HG02885 (cell line): Measurements from ENCODE around the gene OR4E2.
"Not testable (repeated sequence)": the region's sequence is repeated elsewhere in the genome, so short reads cannot be mapped to it uniquely, and the experiment has no call there.

Source experiments
- ATAC-seq: cut with Tn5 transposase; IDR thresholded peaks from one replicate; pipeline ENCODE4 v1.9.1; 2021; ENCODE audit warnings: mild to moderate bottlenecking; ENCODE audit not compliant: unreplicated experiment, poor library complexity

The OR4E2 gene, protein sequence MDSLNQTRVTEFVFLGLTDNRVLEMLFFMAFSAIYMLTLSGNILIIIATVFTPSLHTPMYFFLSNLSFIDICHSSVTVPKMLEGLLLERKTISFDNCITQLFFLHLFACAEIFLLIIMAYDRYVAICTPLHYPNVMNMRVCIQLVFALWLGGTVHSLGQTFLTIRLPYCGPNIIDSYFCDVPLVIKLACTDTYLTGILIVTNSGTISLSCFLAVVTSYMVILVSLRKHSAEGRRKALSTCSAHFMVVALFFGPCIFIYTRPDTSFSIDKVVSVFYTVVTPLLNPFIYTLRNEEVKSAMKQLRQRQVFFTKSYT

GRCh38 chr14:21653331-21653885 lies at the start of gene OR4E2:
Gene OR4E2 (plus strand): TSS chr14:21653835. CDS start chr14:21665083, 11,248 bp downstream.
- ATAC-seq = no peak

- ATAC-seq = no peak
Observed at GRCh38 chr14:21612324-21612723, 41.3 kb upstream of the OR4E2 start.

GRCh38 chr14:21614240-21614639 lies 39.4 kb upstream of the OR4E2 start:
- ATAC-seq = no peak

DNA sequence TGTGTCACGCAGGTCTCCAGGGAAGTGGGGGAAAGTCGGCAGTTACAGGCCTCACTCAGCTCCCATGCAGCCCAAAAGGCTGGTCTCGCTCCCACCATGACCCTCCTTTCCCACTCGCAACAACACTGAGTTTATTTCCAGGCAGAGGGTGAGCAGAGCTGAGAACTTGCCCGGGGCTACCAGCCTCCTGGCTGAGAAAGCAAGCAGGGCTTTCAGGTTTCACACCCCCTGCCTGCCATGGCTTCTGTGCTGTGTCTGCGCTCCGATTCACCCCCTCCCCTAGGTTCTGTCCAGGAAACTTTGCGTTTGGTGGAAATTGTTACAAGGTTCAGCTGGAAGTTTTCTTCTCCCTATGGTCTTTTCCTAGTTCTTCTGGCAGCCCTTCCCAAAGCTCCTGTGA lies 36.0 kb upstream of the OR4E2 start:
- no peak for ATAC-seq

- ATAC-seq = no peak
Observed at GRCh38 chr14:21626491-21627230, 27.0 kb upstream of the OR4E2 start.

DNA sequence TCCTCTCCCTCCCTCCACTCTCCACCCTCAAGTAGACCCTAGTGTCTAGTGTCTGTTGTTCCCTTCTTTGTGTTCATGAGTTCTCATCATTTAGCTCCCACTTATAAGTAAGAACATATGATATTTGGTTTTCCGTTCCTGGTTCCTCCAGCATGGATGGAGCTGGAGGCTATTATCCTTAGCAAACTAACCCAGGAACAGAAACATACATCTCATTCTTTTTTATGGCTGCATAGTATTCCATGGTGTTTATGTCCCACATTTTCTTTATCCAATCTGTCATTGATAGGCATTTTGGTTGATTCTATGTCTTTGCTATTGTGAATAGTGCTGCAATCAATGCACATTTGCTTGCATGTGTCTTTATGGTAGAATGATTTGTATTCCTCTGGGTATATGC lies 23.1 kb upstream of the OR4E2 start:
- ATAC-seq = not testable (repeated sequence)

DNA sequence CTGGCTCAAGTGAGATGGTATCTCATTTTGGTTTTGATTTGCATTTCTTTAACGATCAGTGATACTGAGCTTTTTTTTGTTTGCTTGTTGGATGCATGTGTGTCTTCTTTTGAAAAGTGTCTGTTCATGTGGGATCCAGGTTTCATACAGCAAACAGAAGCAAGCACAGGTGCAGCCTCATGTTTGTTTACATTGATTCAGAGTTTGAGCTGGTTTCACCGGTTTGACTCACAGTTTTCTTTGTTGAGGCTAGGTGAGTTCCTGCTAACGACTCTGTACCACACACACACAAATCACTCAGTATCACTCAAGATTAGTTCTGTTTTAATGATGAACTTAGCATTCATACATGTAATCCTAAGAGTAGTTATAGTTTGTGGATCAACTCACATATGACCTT lies 22.6 kb upstream of the OR4E2 start:
- no peak for ATAC-seq

GRCh38 chr14:21634840-21635239 lies 18.8 kb upstream of the OR4E2 start, which contains the start of gene OR10G2:
Gene OR10G2 (minus strand): TSS chr14:21634940. CDS start chr14:21634842, 98 bp downstream.
- no peak for ATAC-seq

DNA sequence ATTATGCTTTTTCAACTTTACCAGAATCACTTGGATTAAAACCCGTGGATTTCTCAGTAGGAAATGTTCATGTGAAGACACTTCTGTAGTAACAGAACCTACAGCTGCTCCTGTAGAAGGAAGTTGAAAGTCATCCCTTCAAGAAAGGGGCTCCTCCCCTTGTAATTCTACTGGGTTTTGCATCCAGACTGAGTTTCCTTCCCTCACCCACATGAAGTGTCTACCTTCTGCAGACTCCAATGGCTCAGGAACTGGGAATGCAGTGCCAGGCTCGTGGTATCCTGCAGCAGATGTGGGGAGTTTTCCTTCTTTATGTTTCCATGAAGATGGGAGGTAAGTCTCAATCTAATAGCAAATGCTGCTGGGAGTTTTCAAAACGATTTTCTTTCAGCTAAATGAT lies 11.0 kb upstream of the OR4E2 start:
- ATAC-seq = no peak

DNA sequence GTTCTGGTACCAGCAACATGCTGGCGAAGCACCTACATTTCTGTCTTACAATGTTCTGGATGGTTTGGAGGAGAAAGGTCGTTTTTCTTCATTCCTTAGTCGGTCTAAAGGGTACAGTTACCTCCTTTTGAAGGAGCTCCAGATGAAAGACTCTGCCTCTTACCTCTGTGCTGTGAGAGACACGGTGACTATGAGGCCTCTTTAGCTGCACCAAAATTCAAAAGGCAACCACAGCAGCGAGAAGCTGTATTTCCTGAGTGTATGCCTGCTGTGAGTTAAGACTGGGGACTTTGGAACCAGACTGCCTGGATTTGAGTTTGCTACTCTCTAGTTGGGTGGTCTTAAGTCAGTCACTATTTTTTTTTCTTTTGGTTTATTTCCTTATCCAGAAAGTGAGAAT lies 10.2 kb upstream of the OR4E2 start:
- no peak for ATAC-seq

DNA sequence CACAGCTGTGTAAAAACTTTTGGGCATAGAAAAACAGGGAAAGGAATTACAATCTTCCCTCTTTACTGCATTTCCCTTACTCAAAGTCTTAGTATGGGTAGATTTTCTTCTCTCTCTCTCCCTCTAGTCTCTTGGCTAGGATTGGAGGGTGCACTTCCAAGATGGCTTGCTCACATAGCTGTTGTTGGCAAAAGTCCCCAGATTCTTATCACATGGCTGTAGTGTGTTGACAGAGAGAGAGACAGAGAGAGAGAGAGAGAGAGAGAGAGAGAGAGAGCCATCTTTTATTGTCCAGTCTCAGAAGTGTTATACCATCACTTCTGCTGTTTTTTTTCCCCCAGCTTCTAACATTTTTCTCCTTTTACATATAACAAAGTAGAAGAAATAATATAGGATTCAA lies 6.3 kb upstream of the OR4E2 start:
- ATAC-seq = no peak

GRCh38 chr14:21652209-21652808 lies 1.3 kb upstream of the OR4E2 start:
- ATAC-seq = no peak

GRCh38 chr14:21654215-21654614 lies 580 bp downstream of the OR4E2 start:
- ATAC-seq = no peak

DNA sequence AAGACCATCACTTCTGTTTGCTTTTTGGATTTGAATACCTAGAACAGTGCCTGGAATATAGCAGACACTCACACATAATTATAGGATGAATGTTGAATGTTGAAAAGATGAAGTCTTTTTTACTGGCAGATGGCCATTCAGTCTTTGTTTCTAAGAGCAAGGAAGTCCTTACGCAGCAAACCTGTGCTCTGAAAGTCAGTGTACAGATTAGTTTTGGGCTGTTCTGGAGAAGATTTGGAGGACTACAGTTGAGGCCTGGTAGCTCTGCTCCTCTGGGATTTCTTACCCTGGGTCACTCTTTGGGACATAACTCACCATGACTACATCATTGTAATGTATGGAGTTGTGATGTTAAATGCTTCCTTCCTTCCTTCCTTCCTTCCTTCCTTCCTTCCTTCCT lies 3.3 kb downstream of the OR4E2 start:
- no peak for ATAC-seq

GRCh38 chr14:21668377-21668776 lies 14.7 kb downstream of the OR4E2 start:
- ATAC-seq = no peak

DNA sequence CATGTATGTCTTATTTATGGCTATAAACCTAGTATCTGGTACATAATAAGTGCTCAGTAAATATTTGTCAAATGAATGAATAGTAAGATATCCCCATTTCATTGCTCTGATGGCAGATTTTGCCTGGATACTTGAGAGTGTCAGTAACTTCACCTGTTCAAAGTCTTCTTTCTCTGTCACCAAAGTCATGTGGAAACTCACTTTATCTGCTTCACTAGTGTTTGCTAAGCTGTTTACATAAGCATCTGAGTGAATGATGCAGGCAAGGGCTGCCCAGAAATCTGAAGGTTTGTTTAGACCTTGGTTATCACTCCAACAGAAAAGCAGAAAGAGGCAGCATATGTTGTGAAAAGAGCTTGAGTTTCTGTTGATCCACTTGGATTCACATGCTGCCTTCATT lies 15.6 kb downstream of the OR4E2 start:
- no peak for ATAC-seq

DNA sequence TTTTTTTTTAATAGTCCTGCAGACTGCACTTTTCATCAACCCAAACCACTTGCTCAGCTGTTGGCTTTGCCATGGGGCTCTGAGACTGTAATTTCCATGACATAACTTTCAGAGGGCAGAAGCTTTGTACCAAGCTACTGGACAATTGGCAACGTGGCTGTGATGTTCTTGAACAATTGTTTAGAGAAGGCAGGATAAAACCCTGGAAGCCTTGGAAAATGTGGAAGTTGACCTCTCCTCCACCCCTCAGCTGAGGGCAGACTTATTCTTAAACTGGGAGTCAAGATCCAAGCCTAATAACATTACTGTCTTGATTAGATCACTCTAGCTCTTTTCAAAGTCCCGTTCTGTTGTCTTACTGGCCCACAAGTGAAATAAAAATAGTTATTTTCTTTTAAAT lies 17.7 kb downstream of the OR4E2 start:
- no peak for ATAC-seq

DNA sequence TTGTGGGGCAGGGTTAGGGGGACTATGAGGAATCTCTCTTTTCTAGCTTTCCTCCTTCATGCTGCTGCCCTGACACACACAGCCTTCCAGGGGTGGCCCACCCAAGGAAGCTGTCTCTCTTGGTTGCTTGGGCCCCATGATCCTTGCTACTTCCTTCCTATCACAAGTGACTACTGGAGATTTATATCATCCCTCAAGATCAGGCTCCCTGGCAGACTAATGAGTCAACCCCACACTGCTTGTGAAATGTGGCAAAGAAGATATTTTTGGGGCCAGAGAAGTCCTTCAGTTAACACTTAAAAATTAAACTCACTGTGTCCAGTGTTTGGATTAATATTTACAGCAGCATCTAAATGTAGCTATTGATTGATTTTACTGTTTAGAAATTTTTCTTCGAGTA lies 18.5 kb downstream of the OR4E2 start:
- ATAC-seq = no peak

DNA sequence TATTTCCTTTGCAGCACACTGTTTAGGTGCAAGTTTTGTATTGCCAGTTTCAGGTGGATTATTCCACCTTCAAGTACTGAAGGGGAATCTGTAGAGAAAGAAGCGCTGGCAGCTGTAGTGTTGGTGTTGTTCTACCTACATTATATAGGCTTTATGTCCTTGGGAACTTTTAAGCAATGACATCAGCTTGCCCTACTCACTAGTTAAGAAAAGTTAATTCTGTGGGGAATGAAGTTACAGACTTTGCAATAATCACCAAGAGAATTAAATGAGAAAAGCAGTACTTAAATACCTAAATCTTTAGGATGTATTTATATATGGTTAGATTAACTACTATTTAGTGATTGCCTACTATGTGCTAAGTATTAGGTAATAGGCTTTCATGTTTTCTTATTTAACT lies 20.1 kb downstream of the OR4E2 start, which contains the start of gene OR4E1:
Gene OR4E1, minus strand, starts transcription at position 101 of the 400 bp plus-strand sequence. CDS start 2,883 bp downstream, outside the sequence.
- no peak for ATAC-seq

- ATAC-seq = no peak
Observed at GRCh38 chr14:21675566-21675965, 21.9 kb downstream of the OR4E2 start.

GRCh38 chr14:21680072-21680471 lies 26.4 kb downstream of the OR4E2 start:
- ATAC-seq = no peak
